OCI-LY3 (cell line): ENCODE measurements around the gene MYL10.

Source experiments
- CTCF ChIP-seq: fragments of 200-600, 300-600 bp; sonication (generic); IDR thresholded peaks from 2 replicates; pipeline ENCODE4 v1.5.1; 2014; ENCODE audit warnings: antibody characterized with exemption, low read length, low read depth
- EZH2phosphoT487 ChIP-seq: fragments of 200-600 bp; shearing (Covaris generic); IDR thresholded peaks from 2 replicates; pipeline ENCODE4 v1.6.1; 2018; ENCODE audit warnings: antibody characterized with exemption, mixed run types, low read depth

DNA sequence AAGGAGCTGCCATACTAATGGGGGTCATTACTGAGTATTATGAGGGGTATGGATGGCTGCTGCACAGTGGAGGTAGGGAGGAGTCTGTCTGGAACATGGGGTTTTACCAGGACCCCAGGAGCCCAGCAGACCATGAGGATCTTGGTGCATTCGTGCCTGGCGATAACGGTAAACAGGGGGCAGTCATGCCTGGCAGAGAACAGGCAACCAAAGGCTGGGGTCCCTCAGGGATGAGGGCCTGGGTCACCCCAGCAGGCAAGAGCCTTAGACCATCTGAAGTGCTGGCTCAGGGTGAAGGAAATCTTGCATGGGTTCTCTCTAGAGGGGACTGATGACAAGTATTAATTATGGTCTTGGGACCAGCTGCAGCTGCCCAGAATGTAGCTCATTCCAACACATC is 46.1 kb downstream of the MYL10 start:
- TF ChIP-seq EZH2phosphoT487 = no peak
- no peak for TF ChIP-seq CTCF
